GM18505 (cell line): ENCODE measurements around the gene GBX2.
"Not testable (repeated sequence)": the region's sequence is repeated elsewhere in the genome, so short reads cannot be mapped to it uniquely, and the experiment has no call there.

Experiments
- ATAC-seq: cut with Tn5 transposase; IDR thresholded peaks from one replicate; pipeline ENCODE4 v1.9.1; 2021; ENCODE audit not compliant: unreplicated experiment
- POLR2A ChIP-seq: IDR thresholded peaks from 4 replicates; pipeline ENCODE4 v1.6.1; 2011; ENCODE audit warnings: borderline replicate concordance; ENCODE audit not compliant: insufficient read depth, insufficient read length; ENCODE audit errors: extremely low read depth

Gene GBX2

GRCh38 chr2:236160366-236161081 lies 7.7 kb downstream of the GBX2 start:
- ATAC-seq, result no peak
- no peak for TF ChIP-seq POLR2A

GRCh38 chr2:236159778-236160170 lies 8.4 kb downstream of the GBX2 start:
- TF ChIP-seq POLR2A, result no peak
- ATAC-seq, result no peak

- no peak for TF ChIP-seq POLR2A
- no peak for ATAC-seq
Observed at GRCh38 chr2:236158969-236159777, 9.0 kb downstream of the GBX2 start.

GRCh38 chr2:236157815-236158498 lies 10.2 kb downstream of the GBX2 start:
- TF ChIP-seq POLR2A, result no peak
- no peak for ATAC-seq

- no peak for ATAC-seq
- no peak for TF ChIP-seq POLR2A
Observed at GRCh38 chr2:236157366-236157765, 10.8 kb downstream of the GBX2 start.

DNA sequence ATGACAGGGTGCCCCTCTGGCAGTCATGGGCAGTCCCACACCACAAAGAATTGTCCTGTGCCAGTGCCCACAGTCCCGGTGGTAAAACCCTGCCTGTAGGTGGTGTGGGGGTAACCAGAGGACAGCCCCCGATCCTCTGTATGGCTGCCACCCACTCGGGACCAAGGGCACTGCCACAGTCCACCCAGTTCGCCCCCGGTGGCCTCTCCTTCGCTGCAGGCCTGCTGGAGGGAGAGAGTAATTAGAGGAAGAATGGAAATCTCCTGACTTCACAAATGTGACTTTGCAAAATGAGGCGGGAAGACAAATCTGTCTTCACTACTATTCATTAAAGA lies 11.4 kb downstream of the GBX2 start:
- ATAC-seq, result no peak
- TF ChIP-seq POLR2A, result no peak

DNA sequence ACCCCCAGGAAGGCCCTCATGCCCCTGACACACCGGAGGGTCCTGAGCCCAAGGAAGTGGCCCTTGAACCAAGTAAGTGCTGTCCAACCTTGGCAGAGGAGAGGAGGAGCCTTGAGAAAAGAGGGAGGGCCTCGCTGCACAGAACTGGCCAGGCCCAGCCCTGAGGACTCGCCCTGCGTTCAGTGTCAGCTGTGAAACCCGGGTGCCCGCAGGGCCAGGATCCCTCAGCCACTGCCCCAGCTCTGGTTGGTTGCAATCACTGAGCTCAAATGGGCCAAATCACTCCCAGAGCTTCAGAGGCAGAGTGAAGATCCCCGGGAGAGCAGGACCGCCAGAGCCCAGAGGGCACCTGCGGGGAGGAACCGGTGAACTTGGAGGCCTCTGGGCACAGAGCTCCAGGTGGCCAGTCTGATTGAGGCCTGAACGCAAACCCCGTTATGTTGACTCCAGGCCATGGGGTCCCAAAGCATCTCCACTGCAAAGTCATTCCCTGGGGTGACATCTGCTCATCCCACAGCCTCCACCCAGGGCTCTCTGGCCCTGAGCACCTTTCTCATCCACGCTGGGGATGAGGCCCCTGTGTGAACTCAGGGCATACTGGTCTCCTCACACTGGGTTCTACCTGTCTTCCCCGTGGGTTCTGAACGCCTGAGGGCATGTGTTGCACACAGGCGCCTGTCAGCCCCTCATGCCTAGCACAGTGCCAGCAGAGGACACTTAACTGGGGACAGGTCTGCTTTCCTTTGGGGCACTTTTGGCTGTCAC lies 11.9 kb downstream of the GBX2 start:
- no peak for ATAC-seq
- no peak for TF ChIP-seq POLR2A

GRCh38 chr2:236155406-236155805 lies 12.8 kb downstream of the GBX2 start:
- no peak for TF ChIP-seq POLR2A
- ATAC-seq, result no peak

- no peak for ATAC-seq
- no peak for TF ChIP-seq POLR2A
Observed at GRCh38 chr2:236146436-236146835, 21.8 kb downstream of the GBX2 start.

GRCh38 chr2:236143811-236144210 lies 24.4 kb downstream of the GBX2 start:
- no peak for TF ChIP-seq POLR2A
- no peak for ATAC-seq

- not testable (repeated sequence) for ATAC-seq
Observed at GRCh38 chr2:236141616-236142015, 26.6 kb downstream of the GBX2 start.

DNA sequence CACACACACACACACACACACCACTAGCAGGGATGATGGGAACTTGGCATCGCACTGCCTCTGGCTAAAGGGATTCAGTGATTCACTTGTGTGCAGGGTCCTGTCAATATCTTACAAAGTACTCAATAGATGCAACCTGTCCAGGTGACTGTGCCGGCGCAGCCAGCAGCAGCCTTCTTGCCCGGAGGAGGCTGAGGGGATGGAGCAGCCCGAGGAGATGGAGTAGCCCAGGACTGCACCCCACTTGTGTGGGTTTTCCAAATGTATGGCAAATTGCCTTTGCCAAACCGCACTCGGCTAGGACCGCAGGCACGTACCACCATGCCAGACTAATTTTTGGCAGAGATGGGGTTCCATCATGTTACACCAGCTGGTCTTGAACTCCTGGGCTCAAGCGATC lies 31.1 kb downstream of the GBX2 start:
- ATAC-seq, result no peak
- no peak for TF ChIP-seq POLR2A

- TF ChIP-seq POLR2A, result no peak
- ATAC-seq, result no peak
Observed at GRCh38 chr2:236136538-236136937, 31.6 kb downstream of the GBX2 start.
